HepG2 (cell line): ENCODE data around the gene TRIM23. TPM values are rescaled to one million over a fixed set of nuclear protein-coding genes. Genes with fewer than 3 reads are reported as not detected.

Source experiments
- ASH2L ChIP-seq: fragments of 300-600, 200-600 bp; sonication (generic); IDR thresholded peaks from 2 replicates; pipeline ENCODE4 v1.7.0; 2017; ENCODE audit warnings: low read depth, mild to moderate bottlenecking, moderate library complexity, mixed read lengths, low read length; ENCODE audit not compliant: insufficient read length
- ATF7 ChIP-seq, 2 experiments: fragments of 450-650 bp in 1 of 2; sonication (generic) in 1 of 2; formaldehyde crosslinking in 1 of 2; IDR thresholded peaks; 2 replicates each; pipeline versions ENCODE4 v1.4.0 to v1.6.1; 2016 to 2020; ENCODE audit warnings: antibody characterized with exemption in 1 of 2, mild to moderate bottlenecking in 1 of 2, missing genetic modification reagents in 1 of 2
- ATM ChIP-seq: fragments of 450-650 bp; IDR thresholded peaks from 2 replicates; pipeline ENCODE4 v1.7.1; 2017; ENCODE audit warnings: mild to moderate bottlenecking, borderline replicate concordance
- FIP1L1 ChIP-seq: fragments of 200-400 bp; formaldehyde crosslinking; IDR thresholded peaks from 2 replicates; pipeline ENCODE4 v1.6.1; 2018; ENCODE audit warnings: low read depth, mild to moderate bottlenecking, low read length, moderate library complexity, borderline replicate concordance; ENCODE audit not compliant: insufficient read depth
- HOXA9 ChIP-seq: sonication (generic); formaldehyde crosslinking; IDR thresholded peaks from 2 replicates; pipeline ENCODE4 v1.8.1; 2022; ENCODE audit warnings: missing genetic modification reagents, mild to moderate bottlenecking, moderate library complexity, borderline replicate concordance
- JDP2 ChIP-seq: sonication (generic); formaldehyde crosslinking; IDR thresholded peaks from 2 replicates; pipeline ENCODE4 v1.8.1; 2022; ENCODE audit warnings: missing genetic modification reagents, borderline replicate concordance
- KAT7 ChIP-seq: IDR thresholded peaks from 2 replicates; pipeline ENCODE4 v1.6.1; 2018; ENCODE audit warnings: borderline replicate concordance, missing compliant biosample characterization
- NFE2L2 ChIP-seq: fragments of 150-350 bp; IDR thresholded peaks from 2 replicates; pipeline ENCODE4 v1.6.1; 2014; ENCODE audit warnings: low read length
- NFIB ChIP-seq: sonication (generic); formaldehyde crosslinking; IDR thresholded peaks from 2 replicates; pipeline ENCODE4 v1.9.0; 2021; ENCODE audit warnings: missing genetic modification reagents, mild to moderate bottlenecking, borderline replicate concordance
- RCOR2 ChIP-seq: IDR thresholded peaks from 2 replicates; pipeline ENCODE4 v1.6.1; 2016; ENCODE audit warnings: missing biosample characterization, missing genetic modification reagents
- SMARCE1 ChIP-seq: fragments of 450-650 bp; IDR thresholded peaks from 2 replicates; pipeline ENCODE4 v1.6.1; 2017; ENCODE audit warnings: borderline replicate concordance
- SMYD3 ChIP-seq: sonication (generic); formaldehyde crosslinking; IDR thresholded peaks from 2 replicates; pipeline ENCODE4 v1.8.1; 2023; ENCODE audit warnings: mild to moderate bottlenecking, missing genetic modification reagents
- THAP11 ChIP-seq: IDR thresholded peaks from 2 replicates; pipeline ENCODE4 v1.6.1; 2016; ENCODE audit warnings: missing biosample characterization, missing genetic modification reagents
- YEATS2 ChIP-seq: sonication (generic); formaldehyde crosslinking; IDR thresholded peaks from 2 replicates; pipeline ENCODE4 v1.4.0; 2020; ENCODE audit warnings: missing genetic modification reagents, borderline replicate concordance
- ZBTB7A ChIP-seq: sonication (generic); formaldehyde crosslinking; IDR thresholded peaks from 2 replicates; pipeline ENCODE4 v1.8.0; 2022; ENCODE audit warnings: mild to moderate bottlenecking, missing genetic modification reagents
- ZNF260 ChIP-seq: sonication (generic); formaldehyde crosslinking; IDR thresholded peaks from 2 replicates; pipeline ENCODE4 v1.4.0; 2020; ENCODE audit warnings: missing genetic modification reagents, low read depth, mild to moderate bottlenecking, borderline replicate concordance
- ZNF30 ChIP-seq: sonication (generic); formaldehyde crosslinking; IDR thresholded peaks from 2 replicates; pipeline ENCODE4 v1.5.0; 2020; ENCODE audit warnings: mild to moderate bottlenecking, missing genetic modification reagents
- ZNF83 ChIP-seq: sonication (generic); formaldehyde crosslinking; IDR thresholded peaks from 2 replicates; pipeline ENCODE4 v1.4.0; 2020; ENCODE audit warnings: missing genetic modification reagents, mild to moderate bottlenecking, borderline replicate concordance
- ZNF883 ChIP-seq: sonication (generic); formaldehyde crosslinking; IDR thresholded peaks from 2 replicates; pipeline ENCODE4 v1.5.1; 2020; ENCODE audit warnings: mild to moderate bottlenecking, missing genetic modification reagents; ENCODE audit errors: not compliant biosample characterization
- polyA plus RNA-seq, 8 experiments: library from polyadenylated mRNA; depleted of rRNA in 3 of 8; stranded (reverse) in 7 of 8; unstranded in 1 of 8; fragments of >200 nt; fragmentation: Illumina TruSeq in 4 of 8; extraction: Trizol in 4 of 8; gene quantifications; 2 replicates each; pipeline versions ENCODE4 v1.2.1 to v1.2.3, GENCODE V29; 2011 to 2016; ENCODE audit warnings: low read depth in 4 of 8, missing spikeins in 1 of 8, mixed read lengths in 1 of 8; ENCODE audit not compliant: insufficient read depth in 1 of 8
- total RNA-seq, 5 experiments: library from RNA; depleted of rRNA; stranded (reverse); fragments of >200 nt; fragmentation: Illumina TruSeq; extraction: Trizol; gene quantifications; 2 replicates each; pipeline ENCODE4 v1.2.3, GENCODE V29; 2016; ENCODE audit warnings: low read depth in 1 of 5
- TF ChIP-seq, protein P1 (sequence below): sonication (generic); formaldehyde crosslinking; IDR thresholded peaks from 2 replicates; pipeline ENCODE4 v1.5.0; 2020; ENCODE audit warnings: mild to moderate bottlenecking, missing genetic modification reagents, borderline replicate concordance
- TF ChIP-seq, protein P2 (sequence below): sonication (generic); formaldehyde crosslinking; IDR thresholded peaks from 2 replicates; pipeline ENCODE4 v1.9.0; 2021; ENCODE audit warnings: missing genetic modification reagents, borderline replicate concordance
- TF ChIP-seq, protein P3 (sequence below): sonication (generic); formaldehyde crosslinking; IDR thresholded peaks from 2 replicates; pipeline ENCODE4 v1.4.0; 2020; ENCODE audit warnings: mild to moderate bottlenecking, missing genetic modification reagents
- TF ChIP-seq, protein P4 (sequence below): sonication (generic); formaldehyde crosslinking; IDR thresholded peaks from 2 replicates; pipeline ENCODE4 v1.4.0; 2020; ENCODE audit warnings: mild to moderate bottlenecking, missing genetic modification reagents

TRIM23 gene
- total and polyA plus RNA-seq, 2 of the 13 experiments (the other 11 are each of a cell fraction or from before 2014, with no cell fraction given) = 4.6 to 11.4 TPM

DNA sequence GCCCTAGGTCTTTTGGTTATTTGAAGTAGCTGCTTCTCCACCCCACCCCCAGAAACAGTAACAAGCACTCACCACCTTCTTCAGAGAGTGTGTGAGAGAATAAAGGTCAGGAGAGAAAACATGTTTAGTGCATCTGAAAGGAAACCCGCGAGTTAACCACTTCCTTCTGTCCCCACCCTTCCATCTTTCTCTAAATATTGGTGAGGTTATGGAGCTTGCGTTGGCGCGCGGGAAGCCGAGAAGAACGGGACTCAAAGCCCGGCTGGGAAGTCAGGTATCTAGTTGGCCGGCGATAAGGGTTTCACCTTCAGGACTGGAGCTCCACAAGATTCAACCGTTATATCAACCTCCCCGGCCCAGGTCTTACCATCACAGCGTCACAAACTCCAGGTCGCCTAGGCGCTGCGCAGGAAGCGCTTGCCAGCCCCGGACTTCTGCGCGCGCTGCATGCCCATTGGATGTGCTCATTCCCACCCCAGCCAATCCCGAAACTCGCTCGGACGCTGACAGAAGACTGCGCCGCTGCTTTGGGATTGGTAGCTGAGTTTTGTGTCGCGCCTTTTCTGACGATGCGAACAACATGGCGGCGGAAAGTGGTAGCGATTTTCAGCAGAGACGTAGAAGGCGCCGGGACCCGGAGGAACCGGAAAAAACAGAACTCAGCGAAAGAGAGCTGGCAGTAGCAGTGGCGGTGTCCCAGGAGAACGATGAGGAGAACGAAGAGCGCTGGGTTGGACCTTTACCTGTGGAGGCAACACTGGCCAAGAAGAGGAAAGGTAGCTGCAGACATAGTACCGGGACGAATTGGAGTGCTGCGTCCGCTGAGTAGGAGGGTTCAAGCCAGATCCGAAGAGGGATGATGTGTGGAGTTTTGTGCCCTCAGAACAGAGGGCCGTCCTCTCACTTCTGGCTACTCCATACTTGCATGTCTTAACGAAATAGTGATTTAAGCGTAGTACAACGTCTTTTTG is 61.1 kb downstream of the TRIM23 start, which contains the start of the genes CENPK and PPWD1 (continued):
- TF ChIP-seq ATM (no peak), KAT7 (peak; percentile 88), ATF7 (IDR thresholded peaks at IDR 0.05) (no peak), ATF7 (CRISPR knock-in tag; IDR thresholded peaks at IDR 0.05) (no peak), ZBTB7A (CRISPR knock-in tag) (no peak), ZNF260 (CRISPR knock-in tag) (no peak), SMARCE1 (no peak), ZNF83 (CRISPR knock-in tag) (peak; percentile 39; the same call in 1 of the 2 replicates), ZNF883 (no peak), FIP1L1 (no peak), SMYD3 (CRISPR knock-in tag) (peak; percentile 72; the same call in 1 of the 2 replicates), JDP2 (CRISPR knock-in tag) (no peak), YEATS2 (peak; percentile 86; the same call in 1 of the 2 replicates), RCOR2 (CRISPR knock-in tag) (no peak), NFE2L2 (no peak), THAP11 (CRISPR knock-in tag) (peak; percentile 92), NFIB (CRISPR knock-in tag) (no peak), HOXA9 (CRISPR knock-in tag) (no peak), ZNF30 (CRISPR knock-in tag) (no peak), ASH2L (peak; percentile 96)
- TF ChIP-seq, protein P1, sequence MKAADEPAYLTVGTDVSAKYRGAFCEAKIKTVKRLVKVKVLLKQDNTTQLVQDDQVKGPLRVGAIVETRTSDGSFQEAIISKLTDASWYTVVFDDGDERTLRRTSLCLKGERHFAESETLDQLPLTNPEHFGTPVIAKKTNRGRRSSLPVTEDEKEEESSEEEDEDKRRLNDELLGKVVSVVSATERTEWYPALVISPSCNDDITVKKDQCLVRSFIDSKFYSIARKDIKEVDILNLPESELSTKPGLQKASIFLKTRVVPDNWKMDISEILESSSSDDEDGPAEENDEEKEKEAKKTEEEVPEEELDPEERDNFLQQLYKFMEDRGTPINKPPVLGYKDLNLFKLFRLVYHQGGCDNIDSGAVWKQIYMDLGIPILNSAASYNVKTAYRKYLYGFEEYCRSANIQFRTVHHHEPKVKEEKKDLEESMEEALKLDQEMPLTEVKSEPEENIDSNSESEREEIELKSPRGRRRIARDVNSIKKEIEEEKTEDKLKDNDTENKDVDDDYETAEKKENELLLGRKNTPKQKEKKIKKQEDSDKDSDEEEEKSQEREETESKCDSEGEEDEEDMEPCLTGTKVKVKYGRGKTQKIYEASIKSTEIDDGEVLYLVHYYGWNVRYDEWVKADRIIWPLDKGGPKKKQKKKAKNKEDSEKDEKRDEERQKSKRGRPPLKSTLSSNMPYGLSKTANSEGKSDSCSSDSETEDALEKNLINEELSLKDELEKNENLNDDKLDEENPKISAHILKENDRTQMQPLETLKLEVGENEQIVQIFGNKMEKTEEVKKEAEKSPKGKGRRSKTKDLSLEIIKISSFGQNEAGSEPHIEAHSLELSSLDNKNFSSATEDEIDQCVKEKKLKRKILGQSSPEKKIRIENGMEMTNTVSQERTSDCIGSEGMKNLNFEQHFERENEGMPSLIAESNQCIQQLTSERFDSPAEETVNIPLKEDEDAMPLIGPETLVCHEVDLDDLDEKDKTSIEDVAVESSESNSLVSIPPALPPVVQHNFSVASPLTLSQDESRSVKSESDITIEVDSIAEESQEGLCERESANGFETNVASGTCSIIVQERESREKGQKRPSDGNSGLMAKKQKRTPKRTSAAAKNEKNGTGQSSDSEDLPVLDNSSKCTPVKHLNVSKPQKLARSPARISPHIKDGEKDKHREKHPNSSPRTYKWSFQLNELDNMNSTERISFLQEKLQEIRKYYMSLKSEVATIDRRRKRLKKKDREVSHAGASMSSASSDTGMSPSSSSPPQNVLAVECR (CRISPR knock-in tag) = peak; percentile 98
- TF ChIP-seq, protein P2, sequence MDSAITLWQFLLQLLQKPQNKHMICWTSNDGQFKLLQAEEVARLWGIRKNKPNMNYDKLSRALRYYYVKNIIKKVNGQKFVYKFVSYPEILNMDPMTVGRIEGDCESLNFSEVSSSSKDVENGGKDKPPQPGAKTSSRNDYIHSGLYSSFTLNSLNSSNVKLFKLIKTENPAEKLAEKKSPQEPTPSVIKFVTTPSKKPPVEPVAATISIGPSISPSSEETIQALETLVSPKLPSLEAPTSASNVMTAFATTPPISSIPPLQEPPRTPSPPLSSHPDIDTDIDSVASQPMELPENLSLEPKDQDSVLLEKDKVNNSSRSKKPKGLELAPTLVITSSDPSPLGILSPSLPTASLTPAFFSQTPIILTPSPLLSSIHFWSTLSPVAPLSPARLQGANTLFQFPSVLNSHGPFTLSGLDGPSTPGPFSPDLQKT (CRISPR knock-in tag) = no peak
- TF ChIP-seq, protein P3, sequence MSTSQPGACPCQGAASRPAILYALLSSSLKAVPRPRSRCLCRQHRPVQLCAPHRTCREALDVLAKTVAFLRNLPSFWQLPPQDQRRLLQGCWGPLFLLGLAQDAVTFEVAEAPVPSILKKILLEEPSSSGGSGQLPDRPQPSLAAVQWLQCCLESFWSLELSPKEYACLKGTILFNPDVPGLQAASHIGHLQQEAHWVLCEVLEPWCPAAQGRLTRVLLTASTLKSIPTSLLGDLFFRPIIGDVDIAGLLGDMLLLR (CRISPR knock-in tag) = no peak
- TF ChIP-seq, protein P4, sequence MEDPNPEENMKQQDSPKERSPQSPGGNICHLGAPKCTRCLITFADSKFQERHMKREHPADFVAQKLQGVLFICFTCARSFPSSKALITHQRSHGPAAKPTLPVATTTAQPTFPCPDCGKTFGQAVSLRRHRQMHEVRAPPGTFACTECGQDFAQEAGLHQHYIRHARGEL (CRISPR knock-in tag) = no peak
